H1 (cell line): ENCODE data around the gene UBE2V1. TPM values are rescaled to one million over a fixed set of nuclear protein-coding genes. Genes with fewer than 3 reads are reported as not detected.

Source experiments
- GABPA ChIP-seq: IDR thresholded peaks from 2 replicates; pipeline ENCODE4 v1.6.1; 2011; ENCODE audit warnings: mild to moderate bottlenecking, low read length, moderate library complexity, borderline replicate concordance; ENCODE audit not compliant: insufficient read depth
- GTF2F1 ChIP-seq: IDR thresholded peaks from 2 replicates; pipeline ENCODE4 v1.6.1; 2012; ENCODE audit warnings: low read depth, low read length, improper control_type of control experiment, borderline replicate concordance
- NRF1 ChIP-seq: IDR thresholded peaks from 2 replicates; pipeline ENCODE4 v1.6.1; 2011; ENCODE audit warnings: mild to moderate bottlenecking, low read depth, low read length, improper control_type of control experiment
- PHF8 ChIP-seq: fragments of 200-600 bp; sonication (generic); conservative IDR thresholded peaks from 2 replicates; pipeline ENCODE4 v1.7.1; 2012; ENCODE audit warnings: low read depth, mild to moderate bottlenecking, inconsistent platforms, low read length, moderate library complexity
- polyA plus RNA-seq, 7 experiments: library from polyadenylated mRNA; depleted of rRNA in 3 of 7; stranded (reverse) in 5 of 7; unstranded in 2 of 7; fragments of >200 nt in 5 of 7; fragments of 200-250 nt in 2 of 7; gene quantifications; 1 replicate in 5 of 7; 2 replicates in 1 of 7; 4 replicates in 1 of 7; pipeline versions ENCODE4 v1.2.1 to v1.2.3, GENCODE V29; 2011 to 2013; ENCODE audit warnings: missing spikeins in 2 of 7, mixed read lengths in 2 of 7
- total RNA-seq: library from RNA; stranded (reverse); fragmentation: NEBNext Ultra II Directional; extraction: Animal tissue kit (Norgen Biotek cat#: 25700); gene quantifications from 2 replicates; pipeline ENCODE4 v1.2.1, GENCODE V29; 2021

The UBE2V1 gene
- total and polyA plus RNA-seq, 2 of the 8 experiments (the other 6 are each of a cell fraction or from before 2014, with no cell fraction given): 141 to 184 TPM

DNA sequence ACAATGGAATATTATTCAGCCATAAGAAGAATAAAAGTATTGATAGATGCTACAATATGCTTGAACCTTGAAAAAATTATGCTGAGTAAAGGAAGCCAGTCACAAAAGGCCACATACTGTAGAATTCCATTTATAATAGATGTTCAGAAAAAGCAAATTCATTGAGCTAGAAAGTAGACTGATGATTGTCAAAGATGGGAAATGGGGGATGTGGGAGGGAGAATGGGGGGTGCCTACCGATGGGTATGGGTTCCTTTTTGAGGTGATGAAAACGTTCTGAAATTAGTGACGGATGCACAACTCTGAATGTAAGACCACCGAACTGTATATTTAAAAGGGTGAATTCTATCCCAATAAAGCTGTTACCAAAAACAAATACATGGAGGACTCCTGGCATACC lies 18.4 kb downstream of the UBE2V1 start (continued):
- TF ChIP-seq GABPA (no peak), GTF2F1 (no peak), PHF8 (no peak), NRF1 (no peak)
